Measurements from ENCODE around the gene COL5A1. TPM values are rescaled to one million over a fixed set of nuclear protein-coding genes. Genes with fewer than 3 reads are reported as not detected.

COL5A1 gene
- total and polyA plus RNA-seq, 2 donors (not counting 1 experiment from before 2014, with no cell fraction given): 72.8 to 109 TPM

DNA sequence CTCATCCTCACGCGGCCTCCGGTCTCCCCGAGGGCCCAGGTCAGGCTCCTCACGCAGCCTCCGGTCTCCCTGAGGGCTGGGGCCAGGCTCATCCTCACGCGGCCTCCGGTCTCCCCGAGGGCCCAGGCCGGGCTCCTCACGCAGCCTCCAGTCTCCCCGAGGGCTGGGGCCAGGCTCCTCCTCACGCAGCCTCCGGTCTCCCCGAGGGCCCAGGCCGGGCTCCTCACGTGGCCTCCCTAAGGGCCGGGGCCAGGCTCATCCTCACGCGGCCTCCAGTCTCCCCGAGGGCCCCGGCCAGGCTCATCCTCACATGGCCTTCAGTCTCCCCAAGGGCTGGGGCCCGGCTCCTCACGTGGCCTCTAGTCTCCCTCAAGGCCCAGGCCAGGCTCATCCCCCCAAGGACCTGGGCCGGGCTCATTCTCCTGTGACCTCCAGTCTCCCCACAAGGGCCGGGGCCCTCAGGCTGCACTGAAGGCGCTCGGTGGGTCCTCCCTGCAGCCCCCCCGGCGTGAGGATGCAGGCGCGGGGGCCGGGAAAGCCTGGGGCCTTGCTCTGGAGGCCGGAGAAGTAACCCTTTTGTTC lies 187.8 kb downstream of the COL5A1 start:
- no peaks in the 10 kb centered on the region for H3K27me3 ChIP-seq (ENCODE audit: control insufficient read depth, insufficient read depth, low read length)
- H3K9ac ChIP-seq (ENCODE audit: insufficient read depth, low read length): no peak overlapping the region
- no peak overlapping the region for H3K27ac ChIP-seq (ENCODE audit: insufficient read depth, low read length)
- TF ChIP-seq EZH2 (IDR thresholded peaks at IDR 0.05; ENCODE audit: low read length, missing control alignments): no peak
- TF ChIP-seq, protein P1, sequence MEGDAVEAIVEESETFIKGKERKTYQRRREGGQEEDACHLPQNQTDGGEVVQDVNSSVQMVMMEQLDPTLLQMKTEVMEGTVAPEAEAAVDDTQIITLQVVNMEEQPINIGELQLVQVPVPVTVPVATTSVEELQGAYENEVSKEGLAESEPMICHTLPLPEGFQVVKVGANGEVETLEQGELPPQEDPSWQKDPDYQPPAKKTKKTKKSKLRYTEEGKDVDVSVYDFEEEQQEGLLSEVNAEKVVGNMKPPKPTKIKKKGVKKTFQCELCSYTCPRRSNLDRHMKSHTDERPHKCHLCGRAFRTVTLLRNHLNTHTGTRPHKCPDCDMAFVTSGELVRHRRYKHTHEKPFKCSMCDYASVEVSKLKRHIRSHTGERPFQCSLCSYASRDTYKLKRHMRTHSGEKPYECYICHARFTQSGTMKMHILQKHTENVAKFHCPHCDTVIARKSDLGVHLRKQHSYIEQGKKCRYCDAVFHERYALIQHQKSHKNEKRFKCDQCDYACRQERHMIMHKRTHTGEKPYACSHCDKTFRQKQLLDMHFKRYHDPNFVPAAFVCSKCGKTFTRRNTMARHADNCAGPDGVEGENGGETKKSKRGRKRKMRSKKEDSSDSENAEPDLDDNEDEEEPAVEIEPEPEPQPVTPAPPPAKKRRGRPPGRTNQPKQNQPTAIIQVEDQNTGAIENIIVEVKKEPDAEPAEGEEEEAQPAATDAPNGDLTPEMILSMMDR (conservative IDR thresholded peaks at IDR 0.05 in 1 of 2, IDR thresholded peaks at IDR 0.05 in 1 of 2; ENCODE audit: low read depth in 1 of 2, low read length in 2 of 2): no peak
- no peaks in the 10 kb centered on the region for H4K20me1 ChIP-seq (ENCODE audit: control insufficient read depth, extremely low read depth, insufficient read depth, low read length)
- no peak overlapping the region for H3K4me3 ChIP-seq (replicated peaks in 1 of 4; ENCODE audit: control extremely low read depth in 1 of 4, insufficient read depth in 1 of 4, low read depth in 3 of 4, low read length in 4 of 4)
- no peaks in the 10 kb centered on the region for H3K79me2 ChIP-seq (ENCODE audit: control insufficient read depth, insufficient read depth, low read length)
- H3K4me2 ChIP-seq (ENCODE audit: extremely low read depth, insufficient read depth, low read length): no peak overlapping the region
- H3K9me3 ChIP-seq (ENCODE audit: control insufficient read depth, insufficient read depth, low read depth, low read length): no peaks in the 10 kb centered on the region
- no peak overlapping the region for H2AFZ ChIP-seq (ENCODE audit: low read length)
- no peaks in the 10 kb centered on the region for H3K4me1 ChIP-seq (ENCODE audit: control insufficient read depth, extremely low read depth, insufficient read depth, low read length)
- H3K36me3 ChIP-seq (ENCODE audit: control insufficient read depth, insufficient read depth, low read length): peaks cover 46% of the 10 kb centered on the region
- DNase-seq (ENCODE audit: low read depth in 2 of 2): no peak

DNA sequence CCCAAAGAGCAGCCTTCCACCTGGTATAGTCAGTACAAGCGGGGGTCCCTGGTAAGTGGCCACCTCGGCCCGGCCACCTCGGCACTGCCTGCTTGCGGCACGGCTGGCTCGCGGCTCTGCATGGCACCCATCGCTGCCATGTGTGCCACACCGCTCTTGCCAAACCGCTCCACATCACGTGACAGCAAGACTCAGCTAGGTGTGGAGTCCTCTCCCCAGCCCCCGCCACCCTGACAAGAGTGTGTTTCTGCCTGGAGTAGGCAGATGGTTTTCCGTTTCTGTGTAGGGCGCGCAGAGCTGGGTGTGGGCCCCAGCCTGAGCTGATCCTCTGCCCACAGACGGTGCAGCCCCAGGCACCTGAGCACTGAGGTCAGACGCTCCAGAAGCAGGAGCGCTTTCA lies 188.5 kb downstream of the COL5A1 start:
- H3K36me3 ChIP-seq (ENCODE audit: control insufficient read depth, insufficient read depth, low read length): peaks cover 42% of the 10 kb centered on the region

DNA sequence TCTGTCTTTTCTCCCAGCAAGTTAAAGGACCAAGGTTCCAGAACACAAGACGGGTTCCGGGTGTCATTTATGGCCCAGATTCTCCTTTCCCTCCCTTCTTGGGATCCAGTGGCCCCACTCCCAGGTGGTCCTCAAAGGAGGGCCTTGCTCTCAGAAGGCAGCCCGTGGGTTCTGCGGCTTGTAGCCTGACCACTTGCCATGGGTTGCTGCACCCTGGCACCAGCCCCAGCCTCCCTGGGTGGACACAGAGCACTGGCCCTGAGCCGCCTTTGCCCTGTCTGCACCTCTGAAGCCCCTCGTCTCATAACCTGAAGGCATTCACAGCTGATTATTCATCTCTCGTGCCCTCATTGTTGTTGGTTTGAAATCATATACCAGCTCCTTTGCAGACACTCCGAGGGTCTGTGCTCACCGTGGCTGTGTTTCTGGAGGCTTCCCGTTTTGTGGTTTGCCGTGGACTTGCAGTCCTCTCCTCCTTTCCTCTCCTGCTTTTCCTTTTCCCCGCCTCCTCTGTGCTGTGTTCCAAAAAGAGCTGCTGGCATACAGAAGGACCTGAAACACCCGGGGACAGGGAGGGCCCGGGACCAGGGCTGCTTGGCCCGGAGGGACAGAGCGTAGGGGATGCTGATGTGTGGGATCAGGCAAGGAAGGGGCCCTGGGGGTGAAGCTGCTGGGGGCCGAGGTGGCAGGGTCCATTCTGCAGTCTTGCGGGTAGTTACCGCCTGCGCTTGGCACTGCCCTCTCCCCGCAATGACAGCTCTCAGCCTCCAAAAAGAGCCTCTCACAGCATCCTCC lies 189.5 kb downstream of the COL5A1 start:
- H3K4me2 ChIP-seq (ENCODE audit: extremely low read depth, insufficient read depth, low read length): no peak overlapping the region
- DNase-seq (ENCODE audit: low read depth in 2 of 2): no peak
- TF ChIP-seq, protein P1 (conservative IDR thresholded peaks at IDR 0.05 in 1 of 2, IDR thresholded peaks at IDR 0.05 in 1 of 2; ENCODE audit: low read depth in 1 of 2, low read length in 2 of 2): no peak
- TF ChIP-seq EZH2 (IDR thresholded peaks at IDR 0.05; ENCODE audit: low read length, missing control alignments): no peak
- no peak overlapping the region for H3K4me3 ChIP-seq (replicated peaks in 1 of 4; ENCODE audit: control extremely low read depth in 1 of 4, insufficient read depth in 1 of 4, low read depth in 3 of 4, low read length in 4 of 4)
- no peaks in the 10 kb centered on the region for H3K4me1 ChIP-seq (ENCODE audit: control insufficient read depth, extremely low read depth, insufficient read depth, low read length)
- H2AFZ ChIP-seq (ENCODE audit: low read length): no peak overlapping the region
- H3K36me3 ChIP-seq (ENCODE audit: control insufficient read depth, insufficient read depth, low read length): peaks cover 42% of the 10 kb centered on the region
- no peaks in the 10 kb centered on the region for H3K79me2 ChIP-seq (ENCODE audit: control insufficient read depth, insufficient read depth, low read length)
- H4K20me1 ChIP-seq (ENCODE audit: control insufficient read depth, extremely low read depth, insufficient read depth, low read length): no peaks in the 10 kb centered on the region
- no peaks in the 10 kb centered on the region for H3K9me3 ChIP-seq (ENCODE audit: control insufficient read depth, insufficient read depth, low read depth, low read length)
- no peak overlapping the region for H3K9ac ChIP-seq (ENCODE audit: insufficient read depth, low read length)
- H3K27me3 ChIP-seq (ENCODE audit: control insufficient read depth, insufficient read depth, low read length): no peaks in the 10 kb centered on the region
- no peak overlapping the region for H3K27ac ChIP-seq (ENCODE audit: insufficient read depth, low read length)

More for the DNA sequence above, 188.5 kb downstream of the COL5A1 start:
- no peak overlapping the region for H3K4me2 ChIP-seq (ENCODE audit: extremely low read depth, insufficient read depth, low read length)
- no peak overlapping the region for H2AFZ ChIP-seq (ENCODE audit: low read length)
- no peak overlapping the region for H3K27ac ChIP-seq (ENCODE audit: insufficient read depth, low read length)
- no peak for TF ChIP-seq EZH2 (IDR thresholded peaks at IDR 0.05; ENCODE audit: low read length, missing control alignments)
- TF ChIP-seq, protein P1 (conservative IDR thresholded peaks at IDR 0.05 in 1 of 2, IDR thresholded peaks at IDR 0.05 in 1 of 2; ENCODE audit: low read depth in 1 of 2, low read length in 2 of 2): no peak
- no peaks in the 10 kb centered on the region for H3K27me3 ChIP-seq (ENCODE audit: control insufficient read depth, insufficient read depth, low read length)
- H3K79me2 ChIP-seq (ENCODE audit: control insufficient read depth, insufficient read depth, low read length): no peaks in the 10 kb centered on the region
- no peak overlapping the region for H3K9ac ChIP-seq (ENCODE audit: insufficient read depth, low read length)
- H3K4me1 ChIP-seq (ENCODE audit: control insufficient read depth, extremely low read depth, insufficient read depth, low read length): no peaks in the 10 kb centered on the region
- H3K9me3 ChIP-seq (ENCODE audit: control insufficient read depth, insufficient read depth, low read depth, low read length): no peaks in the 10 kb centered on the region
- no peaks in the 10 kb centered on the region for H4K20me1 ChIP-seq (ENCODE audit: control insufficient read depth, extremely low read depth, insufficient read depth, low read length)
- DNase-seq (ENCODE audit: low read depth in 2 of 2): no peak
- no peak overlapping the region for H3K4me3 ChIP-seq (replicated peaks in 1 of 4; ENCODE audit: control extremely low read depth in 1 of 4, insufficient read depth in 1 of 4, low read depth in 3 of 4, low read length in 4 of 4)

Data from fibroblast of lung (primary cell).